ENCODE measurements around the gene GPR158.

- TF ChIP-seq POLR2A (IDR thresholded peaks at IDR 0.05; ENCODE audit: borderline replicate concordance, extremely low read depth, insufficient read depth, insufficient read length) (no peak), YY1 (IDR thresholded peaks at IDR 0.05; ENCODE audit: extremely low read depth, insufficient replicate concordance, low read depth, low read length) (no peak)
Measured at GRCh38 chr10:25641595-25641994, 466.8 kb downstream of the GPR158 start.
